HTR-8/SVneo (cell line): ENCODE results near the gene NDUFS1.
A peak's percentile ranks its signal among the peaks of the same experiment; 100 is the strongest.
"Not testable (repeated sequence)": the region's sequence is repeated elsewhere in the genome, so short reads cannot be mapped to it uniquely, and the experiment has no call there.

Experiments used
- DNase-seq: peaks from one replicate; pipeline ENCODE4 v3.0.0; 2011; ENCODE audit warnings: low spot score, mixed read lengths; ENCODE audit not compliant: insufficient read length
- FAIRE-seq: peaks from 2 replicates; lab custom pipeline; 2011; peaks lifted over from hg19 to GRCh38; lab: Jason Lieb, UNC

The NDUFS1 gene

GRCh38 chr2:206112108-206112507, 47.1 kb downstream of the NDUFS1 start:
- no peak for FAIRE-seq
- DNase-seq: no peak

DNA sequence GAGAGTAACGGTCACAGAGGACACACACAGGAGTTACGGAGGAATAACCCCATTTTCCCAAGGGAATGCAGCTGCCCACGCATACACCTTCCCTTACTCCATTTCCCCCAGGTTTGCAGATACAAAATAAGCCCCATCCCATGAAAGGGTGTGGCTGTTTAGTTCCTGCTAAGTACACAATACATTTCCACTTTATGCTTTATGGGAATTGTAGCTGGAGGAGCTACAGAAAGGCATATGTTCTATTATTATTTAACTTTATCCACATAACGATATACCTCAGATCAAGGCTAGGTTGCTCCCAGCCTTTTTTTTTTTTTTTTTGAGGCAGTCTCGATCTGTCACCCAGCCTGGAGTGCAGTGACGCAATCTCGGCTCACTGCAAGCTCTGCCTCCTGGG, 50.5 kb downstream of the NDUFS1 start:
- no peak for DNase-seq

DNA sequence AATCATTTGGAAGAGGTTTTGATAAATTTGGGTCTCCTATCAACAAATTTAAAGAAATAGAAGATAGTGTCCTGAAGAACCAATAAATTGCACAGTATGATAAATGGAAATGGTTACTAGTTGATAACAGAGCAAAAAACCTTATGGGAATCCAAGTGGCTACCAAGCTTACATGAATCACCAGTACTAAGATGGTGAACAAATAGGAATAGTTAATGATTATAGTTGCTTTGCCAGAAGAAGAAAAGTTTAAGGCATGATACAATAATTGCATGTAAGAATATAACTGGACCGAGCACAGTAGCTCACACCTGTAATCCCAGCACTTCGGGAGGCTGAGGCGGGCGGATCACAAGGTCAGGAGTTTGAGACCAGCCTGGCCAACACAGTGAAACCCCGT, 53.7 kb downstream of the NDUFS1 start:
- no peak for DNase-seq
- FAIRE-seq: no peak

More for the DNA sequence above, 50.5 kb downstream of the NDUFS1 start:
- FAIRE-seq: no peak

DNA sequence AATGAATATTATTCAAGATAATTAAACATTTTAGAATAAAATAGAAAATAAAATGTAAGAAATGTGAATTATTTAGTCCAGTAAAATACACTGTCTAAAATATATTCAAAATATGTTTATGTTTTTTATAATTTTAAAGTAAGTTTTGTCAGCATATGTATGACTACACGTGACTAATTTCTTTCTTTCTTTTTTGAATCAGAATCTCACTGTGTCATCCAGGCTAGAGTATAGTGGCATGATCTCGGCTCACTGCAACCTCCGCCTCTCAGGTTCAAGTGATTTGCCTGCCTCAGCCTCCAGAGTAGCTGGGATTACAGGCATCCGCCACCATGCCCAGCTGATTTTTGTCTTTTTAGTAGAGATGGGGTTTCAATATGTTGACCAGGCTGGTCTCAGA, 54.2 kb downstream of the NDUFS1 start:
- no peak for DNase-seq
- no peak for FAIRE-seq

GRCh38 chr2:206098872-206099271, 60.4 kb downstream of the NDUFS1 start:
- not testable (repeated sequence) for DNase-seq, FAIRE-seq

GRCh38 chr2:206098471-206098870, 60.8 kb downstream of the NDUFS1 start:
- FAIRE-seq: no peak
- DNase-seq: no peak

- no peak for DNase-seq
- FAIRE-seq: no peak
Measured at GRCh38 chr2:206096876-206097275, 62.4 kb downstream of the NDUFS1 start.

DNA sequence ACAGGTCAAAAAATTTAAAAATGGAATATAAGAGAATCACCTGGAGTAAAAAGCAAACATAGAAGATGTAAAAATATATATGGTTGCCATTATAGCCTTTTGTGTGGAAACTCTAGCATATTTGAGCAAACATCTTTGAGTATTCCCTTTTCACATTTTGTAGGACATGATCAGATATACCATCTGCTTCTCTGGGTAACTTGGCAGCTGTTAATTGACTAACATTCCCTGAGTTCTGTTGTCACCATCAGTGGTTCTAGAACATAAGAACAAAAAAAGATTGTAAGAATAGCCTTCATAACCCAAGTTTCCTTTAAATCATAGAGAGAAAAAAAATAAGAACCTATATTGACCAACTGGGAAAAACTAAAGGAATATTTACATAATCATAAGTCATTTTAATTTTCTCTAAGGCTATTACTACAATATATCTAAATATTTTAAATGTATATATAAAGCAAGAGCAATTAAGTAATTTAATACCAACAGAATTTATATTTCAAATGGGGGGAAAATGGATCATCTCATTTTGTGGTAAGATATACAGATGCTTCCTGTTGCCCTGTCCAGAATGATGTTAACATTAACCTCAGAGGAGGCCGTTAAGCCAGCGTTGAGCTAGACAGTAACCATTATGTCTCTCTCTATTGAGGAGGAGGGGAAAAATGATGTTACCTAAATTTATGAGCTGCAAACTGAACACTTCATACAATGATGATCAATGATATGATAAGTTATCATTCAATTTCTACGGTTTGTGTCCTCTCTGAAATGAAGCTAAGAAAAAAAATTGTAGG, 63.5 kb downstream of the NDUFS1 start:
- DNase-seq: no peak
- no peak for FAIRE-seq

DNA sequence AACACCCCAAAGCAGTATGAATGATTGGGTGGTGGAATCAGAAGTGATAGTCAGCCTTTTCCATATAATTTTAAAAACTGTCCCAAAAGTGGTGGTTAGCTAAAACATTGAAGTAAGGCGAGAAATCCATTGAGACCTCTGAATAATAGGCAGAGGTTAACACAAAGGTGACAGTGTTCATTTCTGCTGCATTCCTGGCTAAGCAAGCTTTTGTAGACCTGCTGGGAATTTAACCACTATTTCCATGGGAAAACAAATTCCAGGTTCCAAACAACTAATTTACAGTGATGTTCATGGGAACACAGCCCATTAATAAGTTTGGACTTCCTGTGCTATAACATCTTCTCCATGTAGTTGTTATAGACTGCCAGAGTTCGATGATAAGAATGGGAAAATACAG, 66.9 kb downstream of the NDUFS1 start:
- no peak for DNase-seq
- no peak for FAIRE-seq

- no peak for FAIRE-seq
- no peak for DNase-seq
Measured at GRCh38 chr2:206088248-206088647, 71.0 kb downstream of the NDUFS1 start.

DNA sequence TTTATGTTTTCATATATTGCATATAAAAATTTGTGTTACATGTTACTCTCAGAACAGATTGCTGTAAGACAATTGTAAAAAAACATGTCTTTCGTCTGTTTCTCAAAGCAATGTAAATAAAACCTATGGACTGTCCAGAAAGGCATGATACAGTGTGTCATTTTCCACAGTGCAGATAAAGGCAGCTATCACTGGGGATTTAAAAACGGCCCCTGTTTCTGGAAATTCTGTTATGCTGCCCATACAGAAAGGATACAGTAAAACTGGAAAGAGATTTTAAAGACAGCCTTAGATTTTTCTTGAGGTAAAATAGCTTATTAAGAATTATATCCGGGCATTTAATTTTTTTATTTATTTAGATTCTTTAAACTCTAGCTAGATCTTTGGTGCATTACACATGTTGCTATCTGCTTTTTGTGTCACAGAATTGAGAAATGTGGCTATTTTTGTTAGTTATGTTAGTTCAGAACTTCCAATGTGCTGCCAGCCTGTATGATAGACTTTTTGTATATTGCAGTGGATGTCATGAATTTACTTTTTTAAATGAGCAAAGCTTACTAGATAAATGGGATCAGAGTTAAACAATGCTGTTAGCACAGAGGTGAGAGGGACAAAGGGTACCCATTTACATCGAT, 72.4 kb downstream of the NDUFS1 start:
- FAIRE-seq: no peak
- DNase-seq: no peak

- peak; percentile 33 for FAIRE-seq
- peak; percentile 71 for DNase-seq
Measured at GRCh38 chr2:206085742-206086445, 73.3 kb downstream of the NDUFS1 start, which contains the start of gene INO80D. INO80D (minus strand) TSS chr2:206086174; CDS start chr2:206063016, 23,158 bp downstream.

DNA sequence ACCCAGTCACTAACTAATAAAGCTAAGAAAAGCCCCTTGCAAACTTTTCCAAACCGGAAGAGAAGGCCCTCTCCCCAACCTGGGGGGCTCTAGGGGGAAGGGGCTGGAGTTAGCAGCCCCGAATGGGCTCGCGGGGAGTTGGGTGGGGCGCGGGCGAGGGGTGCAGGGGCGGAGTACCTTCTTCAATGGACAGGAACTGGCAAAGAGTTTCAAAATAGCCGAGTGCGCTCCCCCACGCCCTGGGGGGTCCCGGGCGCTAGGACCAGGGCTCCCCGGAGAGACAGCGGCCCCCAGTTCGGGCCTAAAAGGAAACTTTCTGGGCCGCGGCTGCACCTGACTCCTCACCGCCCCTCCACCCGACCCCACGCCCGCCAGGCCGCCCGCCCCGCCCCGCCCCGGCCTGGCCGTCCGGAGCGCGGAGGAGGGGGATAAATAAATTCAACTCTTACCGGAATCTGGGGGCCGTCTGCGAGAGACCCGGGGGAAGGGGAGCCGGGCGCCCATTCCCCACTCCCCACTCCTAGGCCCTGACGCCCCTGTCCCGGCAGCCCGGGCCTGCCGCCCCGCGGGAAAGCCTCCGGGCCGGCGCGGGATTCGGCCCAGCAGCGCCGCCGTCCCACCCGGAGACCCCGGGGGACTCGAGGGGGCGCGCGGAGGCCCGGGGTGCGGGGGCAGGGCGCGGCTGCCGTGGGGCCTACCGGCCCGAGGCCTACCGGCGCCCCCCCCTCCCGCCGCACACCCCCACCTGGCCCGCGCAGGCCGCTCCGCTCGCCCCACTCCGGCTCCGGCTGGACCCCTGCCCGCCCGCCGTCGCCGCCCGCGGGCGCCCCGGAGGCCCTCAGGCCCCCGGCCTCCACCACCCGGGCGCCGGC, 74.1 kb downstream of the NDUFS1 start:
- FAIRE-seq: no peak

DNA sequence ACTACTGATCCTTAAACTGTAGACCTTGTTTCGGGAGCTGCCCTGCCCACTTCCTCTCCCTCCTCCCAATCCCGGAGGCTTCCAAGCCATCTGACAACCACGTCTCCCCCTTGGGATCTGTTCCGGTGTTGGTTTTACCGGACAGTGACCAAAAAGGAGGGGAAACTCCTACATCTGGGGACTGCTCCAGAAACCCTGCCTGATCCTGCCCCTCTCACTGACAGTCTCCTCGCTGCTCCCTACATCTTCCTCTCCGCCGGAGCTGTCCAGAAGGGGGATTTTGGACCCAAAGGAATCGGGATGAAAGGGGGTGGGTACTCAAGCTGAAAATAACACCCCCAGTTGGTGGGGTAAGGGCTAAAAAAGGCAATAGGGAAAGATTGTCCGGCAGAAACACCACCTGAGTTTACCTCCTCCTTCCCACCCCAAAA, 74.8 kb downstream of the NDUFS1 start:
- peak; percentile 28 for FAIRE-seq
- DNase-seq: peak; percentile 78

More for the DNA sequence above, 74.1 kb downstream of the NDUFS1 start:
- DNase-seq: peak; percentile 20

GRCh38 chr2:206083602-206084438, 75.4 kb downstream of the NDUFS1 start:
- no peak for FAIRE-seq
- no peak for DNase-seq

- DNase-seq (no peak), FAIRE-seq (no peak)
Measured at GRCh38 chr2:206082298-206082843, 76.9 kb downstream of the NDUFS1 start.

GRCh38 chr2:206080927-206081326, 78.3 kb downstream of the NDUFS1 start:
- FAIRE-seq (no peak), DNase-seq (no peak)

GRCh38 chr2:206079699-206080465, 79.4 kb downstream of the NDUFS1 start:
- DNase-seq: no peak
- FAIRE-seq: no peak
